ENCODE measurements around the gene GARNL3. TPM values are rescaled to one million over a fixed set of nuclear protein-coding genes. Genes with fewer than 3 reads are reported as not detected.

The GARNL3 gene
- total and polyA plus RNA-seq, 2 experiments from 2014 or later, result 8.7 to 21.9 TPM

- no peak for TF ChIP-seq ZNF462 (CRISPR knock-in tag; IDR thresholded peaks at IDR 0.05)
- TF ChIP-seq EZH2phosphoT487 (IDR thresholded peaks at IDR 0.05; ENCODE audit: unreplicated experiment), result no peak
Measured at GRCh38 chr9:127264462-127265219, at the start of gene GARNL3 (continued).

GRCh38 chr9:127215268-127216209, 49.0 kb upstream of the GARNL3 start:
- Histone ChIP-seq H3F3A (replicated peaks; ENCODE audit: low read depth) (no peaks in the 10 kb centered on the region), H3K4me2 (no peak overlapping the region), H3K27me3 (ENCODE audit: insufficient read depth) (no peaks in the 10 kb centered on the region), H3K79me2 (replicated peaks; ENCODE audit: insufficient read depth) (no peaks in the 10 kb centered on the region), H3K27ac (ENCODE audit: low read depth) (no peak overlapping the region), H3K4me1 (ENCODE audit: insufficient read depth) (peaks cover 7% of the 10 kb centered on the region), H4K20me1 (replicated peaks; ENCODE audit: insufficient read depth) (no peaks in the 10 kb centered on the region), H2AFZ (no peak overlapping the region), H3K36me3 (ENCODE audit: insufficient read depth) (no peaks in the 10 kb centered on the region), H3K9me2 (ENCODE audit: insufficient read depth) (no peaks in the 10 kb centered on the region), H3K4me3 (no peak overlapping the region)
- Mint-ChIP-seq H3K36me3 (ENCODE audit: low read depth) (no peaks in the 10 kb centered on the region), H3K4me1 (peaks cover 20% of the 10 kb centered on the region), H3K27ac (no peak overlapping the region), H3K9me3 (no peaks in the 10 kb centered on the region), H3K4me3 (no peak overlapping the region), H3K27me3 (ENCODE audit: insufficient read depth, low read depth, poor library complexity) (peaks cover 6% of the 10 kb centered on the region)
- TF ChIP-seq EZH2 (IDR thresholded peaks at IDR 0.05; ENCODE audit: low read depth, unreplicated experiment), result no peak
- TF ChIP-seq POLR2AphosphoS5 (IDR thresholded peaks at IDR 0.05; ENCODE audit: low read depth), result no peak
- no peak for TF ChIP-seq ZNF462 (CRISPR knock-in tag; IDR thresholded peaks at IDR 0.05)
- TF ChIP-seq NANOG (IDR thresholded peaks at IDR 0.05; ENCODE audit: borderline replicate concordance), result no peak
- no peak for DNase-seq (ENCODE audit: low spot score)
- ATAC-seq, result no peak
